Tibial nerve (tissue), 4 donors: ENCODE results near the gene PRELID2.

Experiments used
- CTCF ChIP-seq, 5 experiments: fragments of 200-600 bp in 3 of 5; fragments of 450-650 bp in 2 of 5; sonication (generic) in 3 of 5; IDR thresholded peaks; one replicate each; pipeline ENCODE4 v1.5.1; 2016 to 2019; ENCODE audit warnings: antibody characterized with exemption in 5 of 5, mild to moderate bottlenecking in 3 of 5, moderate library complexity in 2 of 5
- EP300 ChIP-seq, 2 donors: sonication (generic); formaldehyde crosslinking; IDR thresholded peaks; one replicate each; pipeline ENCODE4 v1.6.1; 2017; ENCODE audit warnings: antibody characterized with exemption in 2 of 2, mild to moderate bottlenecking in 1 of 2

- TF ChIP-seq EP300 (IDR thresholded peaks at IDR 0.05) (no peak), CTCF (IDR thresholded peaks at IDR 0.05) (no peak)
Observed at GRCh38 chr5:145829708-145830361, 5.3 kb downstream of the PRELID2 start.
